GM19035 (cell line): ENCODE measurements around the gene PDE4B.

Source experiments
- ATAC-seq: cut with Tn5 transposase; IDR thresholded peaks from one replicate; pipeline ENCODE4 v1.9.1; 2021; ENCODE audit not compliant: unreplicated experiment

Gene PDE4B

DNA sequence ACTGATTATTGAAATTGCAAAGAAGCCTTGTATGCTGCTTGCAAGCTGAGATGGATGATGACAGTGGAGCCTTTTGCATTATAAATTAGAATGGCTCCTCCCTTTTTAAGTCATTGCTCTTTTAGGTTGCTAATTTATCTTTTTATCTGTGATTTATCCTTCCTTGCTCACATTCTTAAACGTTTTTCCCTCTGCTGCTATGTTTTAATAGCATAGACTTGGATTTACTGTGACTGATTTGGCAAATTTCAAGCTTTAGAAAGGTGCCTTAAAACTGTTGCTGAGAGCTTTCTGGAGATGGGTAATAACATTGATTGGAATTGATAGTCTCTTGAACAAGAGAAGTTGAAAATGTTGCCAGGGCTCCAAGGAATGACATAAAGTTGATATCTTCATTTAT is 427.8 kb downstream of the PDE4B start:
- no peak for ATAC-seq

- no peak for ATAC-seq
Observed at GRCh38 chr1:66223681-66224080, 431.0 kb downstream of the PDE4B start.

- ATAC-seq, result no peak
Observed at GRCh38 chr1:66226985-66227384, 434.3 kb downstream of the PDE4B start.

DNA sequence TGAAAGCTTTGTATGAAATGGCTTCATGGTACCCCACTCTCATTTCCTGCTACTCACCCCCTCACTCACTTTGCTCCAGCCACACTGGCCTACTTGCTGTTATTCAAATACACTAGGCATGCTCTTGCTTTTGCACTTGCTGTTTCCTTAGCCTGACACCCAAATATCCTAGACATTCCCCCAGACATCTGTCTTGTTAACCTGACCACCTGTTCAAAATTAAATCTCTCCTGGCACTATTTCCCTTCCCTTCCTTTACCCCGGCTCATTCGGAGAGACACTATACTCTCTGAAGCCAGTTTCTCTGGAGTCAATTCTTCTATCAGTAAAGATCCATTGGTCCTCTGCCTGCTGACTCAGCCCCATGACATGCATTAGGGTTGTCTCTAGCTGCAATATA is 435.3 kb downstream of the PDE4B start:
- no peak for ATAC-seq

DNA sequence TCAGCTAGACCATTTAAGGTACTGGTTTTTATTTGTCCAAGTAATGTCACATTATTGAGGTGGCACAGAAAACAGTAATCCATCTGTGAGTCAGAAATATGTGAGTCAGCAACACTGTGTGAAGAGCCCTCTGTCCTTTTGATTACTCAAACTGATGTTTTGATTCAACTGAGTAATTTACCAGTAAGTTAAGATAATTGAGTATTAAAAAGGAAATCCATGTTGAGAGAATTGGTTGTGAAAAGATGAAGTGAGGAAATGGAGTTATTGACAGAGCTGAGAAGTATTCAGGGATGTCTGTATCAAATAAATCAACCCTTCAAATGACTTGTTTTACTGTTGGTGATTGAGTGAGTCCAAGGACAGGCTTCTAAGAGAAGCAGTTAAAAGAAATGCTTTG is 438.5 kb downstream of the PDE4B start:
- no peak for ATAC-seq

- no peak for ATAC-seq
Observed at GRCh38 chr1:66231681-66232463, 439.2 kb downstream of the PDE4B start.

- ATAC-seq, result no peak
Observed at GRCh38 chr1:66237042-66237441, 444.3 kb downstream of the PDE4B start.

DNA sequence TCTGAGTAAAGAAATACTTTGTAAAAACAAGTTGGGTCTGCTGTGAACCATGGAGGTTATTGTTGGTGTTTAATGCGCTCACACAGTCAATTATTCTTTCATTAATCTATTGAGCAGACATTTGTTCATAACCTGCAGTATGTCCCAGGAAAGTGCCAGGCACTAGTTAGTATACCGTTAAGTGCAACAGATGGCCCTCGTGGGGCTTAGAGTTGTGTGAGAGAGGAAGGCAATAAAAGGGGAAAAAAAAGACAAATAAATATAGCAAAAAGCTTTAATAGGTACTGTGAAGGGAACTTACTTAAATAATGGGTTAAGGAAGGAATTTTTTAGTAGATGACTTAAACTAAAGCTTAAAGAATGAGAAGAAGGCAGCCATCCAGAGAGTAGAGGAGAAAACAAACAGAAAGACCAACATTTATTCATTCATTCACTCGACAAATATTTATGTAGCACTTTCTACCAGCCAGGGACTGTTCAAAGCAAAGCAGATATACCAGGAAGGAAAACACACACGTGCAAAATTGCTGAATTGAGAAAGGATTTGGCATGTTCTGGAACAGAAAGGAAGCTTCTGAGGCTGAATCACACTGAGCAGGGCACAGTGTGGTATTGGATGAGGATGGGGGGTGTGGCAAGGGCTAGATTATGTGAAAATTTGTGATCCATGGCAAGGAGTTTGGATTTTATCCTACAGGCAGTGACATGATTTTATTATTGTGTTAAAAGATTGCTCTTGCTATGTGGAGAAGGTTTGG is 445.2 kb downstream of the PDE4B start:
- no peak for ATAC-seq

DNA sequence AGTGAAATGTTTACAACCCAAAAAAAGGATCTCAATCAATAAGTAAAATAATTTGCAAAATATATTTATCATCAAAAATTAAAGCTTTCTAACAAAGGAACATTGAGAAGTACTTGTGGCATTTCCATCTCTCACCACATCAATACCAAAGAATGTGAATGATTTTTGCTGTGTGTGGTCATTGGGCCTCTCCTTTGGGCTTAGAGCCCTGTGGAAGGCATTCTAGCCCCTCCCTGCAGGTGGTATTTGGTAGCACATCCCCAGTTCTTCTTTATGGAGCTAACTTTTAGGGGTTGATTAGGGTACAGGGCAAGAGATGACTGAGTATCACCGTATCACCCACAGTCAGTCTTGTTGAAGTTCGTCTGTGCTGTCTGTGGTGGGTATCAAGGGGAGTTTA is 447.1 kb downstream of the PDE4B start:
- no peak for ATAC-seq

GRCh38 chr1:66240491-66241484 is 448.1 kb downstream of the PDE4B start:
- ATAC-seq, result no peak

- peak; percentile 64 for ATAC-seq
Observed at GRCh38 chr1:66242646-66243547, 450.2 kb downstream of the PDE4B start.

DNA sequence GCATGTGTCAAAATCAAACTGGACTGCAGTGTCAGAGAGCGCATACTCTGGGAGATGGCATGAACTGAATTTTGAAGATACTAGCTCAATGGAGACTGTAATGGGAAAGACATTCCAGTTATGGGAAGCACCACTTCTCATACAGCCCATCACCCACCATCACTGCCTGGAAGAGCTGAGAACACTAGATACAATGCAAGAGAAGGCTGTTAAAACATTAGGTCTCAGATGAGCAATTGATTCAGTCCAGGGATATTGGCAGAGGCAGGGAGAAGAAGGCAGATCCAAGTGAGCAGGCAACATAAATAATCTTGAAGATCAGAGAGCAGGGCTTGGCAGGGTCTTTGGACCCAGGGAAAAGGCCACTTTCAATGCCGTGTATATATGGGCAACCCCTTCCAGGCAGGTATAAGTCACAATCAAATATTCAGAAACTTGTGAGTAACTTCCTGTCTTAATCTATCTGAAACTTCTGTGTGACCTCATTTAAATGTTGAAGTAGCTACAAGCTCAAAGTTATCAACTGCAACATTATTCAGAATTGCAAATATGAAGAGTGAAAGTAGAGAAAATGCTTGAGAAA is 450.9 kb downstream of the PDE4B start:
- ATAC-seq, result no peak

- no peak for ATAC-seq
Observed at GRCh38 chr1:66244429-66244828, 451.7 kb downstream of the PDE4B start.

- no peak for ATAC-seq
Observed at GRCh38 chr1:66245691-66246090, 453.0 kb downstream of the PDE4B start.

- ATAC-seq, result no peak
Observed at GRCh38 chr1:66246351-66247269, 453.9 kb downstream of the PDE4B start.

DNA sequence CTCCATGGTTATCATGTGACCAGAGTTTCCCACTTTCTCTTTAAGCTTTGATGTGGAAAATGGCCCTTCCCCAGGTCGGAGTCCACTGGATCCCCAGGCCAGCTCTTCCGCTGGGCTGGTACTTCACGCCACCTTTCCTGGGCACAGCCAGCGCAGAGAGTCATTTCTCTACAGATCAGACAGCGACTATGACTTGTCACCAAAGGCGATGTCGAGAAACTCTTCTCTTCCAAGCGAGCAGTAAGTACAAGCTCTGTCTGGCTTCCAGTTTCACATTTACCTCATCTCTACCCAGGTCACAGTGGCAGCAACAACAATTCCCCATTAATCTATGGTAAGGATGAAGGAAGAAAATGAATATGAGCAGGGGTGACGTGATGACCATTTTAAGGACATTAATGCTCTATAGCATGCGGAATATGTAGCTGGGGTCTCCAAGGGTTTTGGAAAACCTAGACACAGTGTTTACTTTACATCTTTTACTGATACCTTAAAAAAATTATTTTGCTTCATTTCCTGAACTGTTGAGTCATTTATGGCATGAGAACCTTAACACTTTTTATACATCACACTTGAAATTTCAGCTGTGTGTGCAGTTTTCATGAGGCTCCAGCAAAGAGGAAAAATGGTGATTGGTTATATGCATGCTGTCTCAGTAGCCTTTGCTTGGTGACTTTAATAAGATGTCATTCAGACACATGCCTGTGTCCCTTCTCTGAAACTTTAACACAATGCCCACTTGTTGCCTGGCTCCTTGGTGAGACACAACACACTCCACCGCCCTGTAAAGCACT is 454.9 kb downstream of the PDE4B start:
- ATAC-seq, result peak; percentile 78

- no peak for ATAC-seq
Observed at GRCh38 chr1:66248257-66248656, 455.6 kb downstream of the PDE4B start.

DNA sequence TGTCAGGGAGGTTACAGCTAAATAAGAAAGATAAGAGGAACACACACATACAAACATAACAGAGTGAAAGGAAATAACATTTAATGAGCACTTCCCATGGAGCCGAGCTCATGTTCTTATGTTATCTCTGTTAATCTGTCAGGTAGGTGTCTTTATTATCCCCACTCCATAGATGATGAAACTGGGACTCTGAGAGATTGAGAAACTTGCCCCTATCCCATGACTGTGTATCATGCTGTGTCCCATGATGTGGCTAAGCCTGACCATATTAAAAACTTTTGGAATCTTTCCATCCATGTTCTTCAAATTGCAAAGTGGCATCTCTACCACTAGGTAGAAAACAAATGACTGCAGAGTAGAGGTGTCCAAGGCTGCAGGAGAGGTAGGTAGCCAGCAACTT is 456.1 kb downstream of the PDE4B start:
- no peak for ATAC-seq
